GM21723 (cell line): ENCODE results near the gene MS4A12.
"Not testable (repeated sequence)": the region's sequence is repeated elsewhere in the genome, so short reads cannot be mapped to it uniquely, and the experiment has no call there.

ENCODE experiments used
- ATAC-seq: cut with Tn5 transposase; IDR thresholded peaks from one replicate; pipeline ENCODE4 v1.9.1; 2021; ENCODE audit warnings: mild to moderate bottlenecking, moderate library complexity; ENCODE audit not compliant: unreplicated experiment

MS4A12 gene

DNA sequence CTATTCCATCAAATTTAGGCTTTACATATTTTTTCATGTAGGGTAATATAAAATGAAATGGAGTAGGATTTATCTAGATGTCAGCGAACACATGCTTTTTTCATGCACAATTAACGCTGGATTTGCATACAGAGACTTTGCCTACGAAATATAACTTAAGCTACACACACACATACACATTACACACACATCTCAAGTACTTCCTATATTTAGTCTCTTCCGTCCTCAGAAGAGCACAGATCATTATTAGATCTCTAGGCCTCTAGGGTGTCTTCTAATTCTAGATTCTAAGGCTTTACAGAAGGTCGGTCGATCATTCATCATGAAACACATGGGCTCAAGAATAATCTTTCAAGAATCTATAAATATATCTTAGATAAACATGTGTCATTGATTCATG lies 18.8 kb downstream of the MS4A12 start:
- ATAC-seq = no peak

DNA sequence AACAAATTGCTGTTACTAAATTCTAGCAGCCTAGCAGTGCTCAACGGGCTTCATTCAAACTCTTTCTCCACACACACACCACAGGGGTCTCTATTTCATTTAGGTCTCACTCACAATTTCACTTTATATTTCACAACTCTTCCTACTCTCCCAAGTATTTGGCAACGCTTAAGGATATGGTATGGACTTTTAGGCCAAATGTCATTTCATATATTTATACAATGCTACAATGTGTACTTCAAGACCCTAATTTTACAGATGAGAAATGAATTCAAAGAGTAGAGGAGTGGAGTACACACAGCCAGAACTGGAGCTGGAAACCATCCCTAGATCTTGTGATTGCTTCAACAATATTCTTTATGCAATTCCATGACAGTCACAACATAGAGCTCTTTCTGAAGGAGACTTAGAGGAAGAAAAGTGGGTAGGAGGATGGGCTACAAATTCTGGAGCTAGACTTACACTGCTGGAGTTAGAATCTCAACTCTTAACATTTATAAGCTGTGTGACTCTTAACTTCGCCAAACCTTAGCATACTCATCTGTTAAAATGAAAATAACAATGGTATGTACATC lies 20.2 kb downstream of the MS4A12 start:
- ATAC-seq = no peak

DNA sequence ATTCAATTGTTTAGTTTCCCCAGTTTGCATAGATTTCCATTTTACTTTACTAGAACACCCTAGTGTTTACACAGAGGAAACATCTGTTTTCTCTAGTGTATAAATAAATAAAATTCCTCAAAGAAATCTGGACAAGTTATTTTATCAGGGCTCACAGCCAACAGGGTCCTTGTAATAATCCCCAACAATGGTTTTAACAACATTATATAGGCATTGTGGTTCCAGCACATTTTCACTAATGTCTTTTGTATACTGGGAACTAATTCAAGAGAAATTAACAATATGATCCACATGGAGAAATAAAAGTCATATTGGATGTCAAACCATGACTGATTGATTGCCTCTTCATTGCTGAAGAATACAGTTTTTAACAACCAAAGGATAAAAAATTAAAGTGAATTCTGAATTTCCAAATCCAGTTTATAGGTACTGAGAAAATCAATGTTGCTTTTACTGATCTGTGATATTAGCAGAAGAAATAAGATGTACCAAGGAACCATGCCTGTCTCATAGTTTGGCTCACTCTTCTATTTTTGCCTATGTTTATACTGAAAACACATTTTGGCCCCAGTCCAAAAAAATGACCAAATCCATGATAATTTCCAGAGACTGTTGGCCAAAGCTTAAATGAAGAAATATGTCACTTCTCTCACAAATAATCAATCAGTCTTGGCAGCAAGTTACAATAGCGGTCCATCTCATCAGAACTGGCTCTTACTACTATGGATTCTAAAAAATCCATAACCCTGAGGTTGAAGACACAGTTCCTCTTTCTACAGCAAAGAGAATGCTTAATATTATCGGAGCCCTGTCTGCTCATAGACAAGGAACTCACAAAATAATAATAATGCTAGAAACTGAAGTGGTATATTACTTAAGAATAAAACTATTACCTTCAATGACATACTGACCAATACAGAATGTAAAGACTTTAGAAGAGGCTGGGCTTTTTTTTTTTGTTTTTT lies 21.2 kb downstream of the MS4A12 start:
- no peak for ATAC-seq

DNA sequence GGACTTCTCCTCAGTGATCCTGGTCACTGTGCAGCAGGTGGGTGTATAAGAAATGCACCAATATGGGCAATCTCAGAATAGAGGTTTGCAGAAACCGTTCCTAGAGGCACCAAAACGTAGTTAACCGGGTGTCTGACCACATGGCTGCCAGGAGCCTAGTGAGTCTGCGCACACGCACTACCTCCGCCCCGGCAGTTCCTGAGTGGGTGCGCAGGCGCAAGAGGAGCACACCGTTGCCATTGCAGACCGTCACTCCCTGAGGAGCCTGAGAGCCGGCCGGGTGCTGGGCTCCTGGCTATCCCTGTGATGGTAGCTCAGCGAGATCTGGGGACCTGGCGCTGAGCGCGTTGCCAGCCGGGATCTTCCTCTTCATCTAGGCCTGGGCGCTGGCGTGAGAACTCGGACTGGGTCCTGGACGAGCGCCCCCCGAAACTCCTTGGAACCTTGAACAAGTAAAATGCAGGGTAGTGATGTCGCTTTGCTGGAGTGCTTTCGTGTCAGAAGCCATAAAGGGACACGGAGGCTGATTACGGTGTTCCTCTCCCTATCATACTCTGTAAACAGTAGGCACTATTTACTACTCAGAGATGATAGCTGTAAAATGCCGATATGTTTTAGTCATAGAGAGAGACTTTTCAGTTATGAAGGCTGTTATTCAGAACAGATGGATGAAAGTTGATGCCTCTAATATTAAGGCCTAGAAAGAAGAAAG lies 22.7 kb downstream of the MS4A12 start, which contains the start of gene MS4A13:
Gene MS4A13, plus strand, starts transcription at position 249 of the 712 bp plus-strand sequence. CDS start 2,692 bp downstream, outside the sequence.
- no peak for ATAC-seq

DNA sequence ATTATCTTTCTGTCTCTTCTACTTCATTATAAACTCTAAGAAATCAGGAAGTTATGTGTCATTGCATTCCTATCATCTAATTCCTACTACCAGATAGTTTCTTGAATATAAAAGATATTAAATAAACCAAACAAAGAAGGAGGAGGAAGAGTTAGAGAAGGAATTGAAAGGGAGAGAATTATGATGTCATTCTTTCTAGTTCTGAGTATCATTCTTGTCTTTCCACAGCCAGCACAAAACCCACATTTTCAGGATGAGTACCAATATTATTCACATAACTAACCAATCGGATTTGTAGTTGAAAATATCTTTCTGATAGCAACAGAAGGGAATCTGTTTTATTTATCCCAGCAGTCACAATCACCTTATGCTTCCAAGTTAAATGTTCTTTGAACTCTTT lies 35.9 kb downstream of the MS4A12 start:
- no peak for ATAC-seq

DNA sequence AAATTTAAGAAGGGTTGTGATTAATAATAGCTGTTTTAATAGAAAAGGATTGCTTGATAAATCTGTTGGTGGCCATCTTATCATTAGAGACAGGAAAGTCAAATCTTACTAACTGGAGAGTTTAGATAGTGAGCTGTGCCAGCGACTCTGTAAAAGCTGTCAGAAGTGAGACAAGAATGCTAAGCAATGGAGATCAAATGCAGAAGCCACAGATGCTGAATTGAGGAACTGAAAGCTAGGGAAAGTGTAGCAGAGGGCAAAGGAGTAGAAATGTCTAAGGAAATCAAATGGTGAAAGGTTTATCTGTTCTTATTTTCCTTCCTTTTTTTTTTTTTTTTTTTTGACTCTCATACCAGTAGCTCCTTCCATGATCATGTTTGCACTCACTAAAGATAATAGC lies 36.4 kb downstream of the MS4A12 start:
- peak; percentile 84 for ATAC-seq

DNA sequence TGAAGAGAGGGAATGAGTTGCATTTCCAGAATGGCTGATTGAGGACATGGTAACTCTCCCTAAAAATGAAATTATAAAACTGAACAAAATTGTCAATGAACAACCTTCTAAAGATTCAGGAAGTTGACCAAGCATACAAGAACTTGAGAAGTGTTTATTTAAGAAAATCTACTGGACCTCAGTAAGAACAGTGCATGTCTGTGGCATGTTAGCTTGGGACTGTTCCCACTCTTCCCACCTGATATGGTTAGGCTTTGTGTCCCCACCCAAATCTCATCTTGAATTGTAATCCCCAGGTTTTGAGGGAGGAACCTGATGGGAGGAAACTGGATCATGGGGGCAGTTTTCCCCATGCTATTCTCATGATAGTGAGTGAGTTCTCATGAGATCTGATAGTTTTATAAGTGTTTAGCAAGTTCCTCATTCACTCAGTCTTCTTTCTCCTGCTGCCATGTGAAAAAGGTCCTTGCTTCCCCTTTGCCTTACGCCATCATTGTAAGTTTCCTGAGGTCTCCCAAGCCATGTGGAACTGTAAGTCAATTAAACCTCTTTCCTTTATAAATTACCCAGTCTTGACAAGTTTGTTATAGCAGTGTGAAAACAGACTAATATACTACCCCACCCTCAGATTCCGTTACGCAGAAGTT lies 38.0 kb downstream of the MS4A12 start:
- no peak for ATAC-seq

DNA sequence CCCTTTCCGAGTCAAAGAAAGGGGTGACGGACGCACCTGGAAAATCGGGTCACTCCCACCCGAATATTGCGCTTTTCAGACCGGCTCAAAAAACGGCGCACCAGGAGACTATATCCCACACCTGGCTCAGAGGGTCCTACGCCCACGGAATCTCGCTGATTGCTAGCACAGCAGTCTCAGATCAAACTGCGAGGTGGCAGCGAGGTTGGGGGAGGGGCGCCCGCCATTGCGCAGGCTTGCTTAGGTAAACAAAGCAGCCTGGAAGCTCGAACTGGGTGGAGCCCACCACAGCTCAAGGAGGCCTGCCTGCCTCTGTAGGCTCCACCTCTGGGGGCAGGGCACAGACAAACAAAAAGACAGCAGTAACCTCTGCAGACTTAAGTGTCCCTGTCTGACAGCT lies 39.8 kb downstream of the MS4A12 start:
- ATAC-seq = not testable (repeated sequence)

DNA sequence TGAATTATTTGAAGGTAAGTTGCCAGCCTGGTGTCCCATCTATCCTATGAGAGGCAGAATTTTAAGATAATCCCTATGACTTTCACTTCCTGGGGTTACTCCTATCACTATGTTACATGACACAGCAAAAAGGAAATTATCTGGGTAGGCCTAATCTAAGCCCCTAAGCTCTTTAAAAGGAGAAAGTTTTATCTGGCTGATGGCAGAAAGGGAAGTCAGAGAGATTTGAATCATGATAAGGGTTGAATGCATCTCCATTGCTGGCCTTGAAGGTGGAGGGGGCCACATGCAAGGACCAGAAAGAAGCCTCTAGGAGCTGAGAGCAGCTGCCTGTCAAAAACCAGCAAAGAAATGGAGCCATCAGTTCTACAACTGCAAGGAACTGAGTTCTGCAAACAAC lies 46.0 kb downstream of the MS4A12 start:
- not testable (repeated sequence) for ATAC-seq

DNA sequence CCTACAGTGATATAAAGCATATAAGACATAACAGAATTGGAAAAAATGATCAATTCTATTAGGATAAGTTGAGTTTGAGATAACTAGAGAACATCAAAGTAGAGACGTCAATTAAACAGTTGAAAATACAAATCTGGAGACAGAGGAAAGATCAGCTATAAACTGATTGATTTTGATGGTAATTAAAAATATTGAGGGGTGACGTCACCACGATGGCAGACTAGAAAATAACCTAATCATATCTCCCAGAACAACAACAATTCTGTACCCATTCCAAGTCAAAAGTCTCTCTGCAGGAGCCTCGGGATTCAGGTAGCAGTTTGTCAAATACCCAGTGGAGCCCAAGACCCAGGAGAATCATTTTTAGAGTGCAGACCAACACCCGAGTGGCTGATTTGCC lies 51.5 kb downstream of the MS4A12 start:
- ATAC-seq = no peak
